Stimulated activated CD4-positive, alpha-beta T cell treated with anti-CD3 and anti-CD28 coated beads, Interleukin-1b, Interleukin-23, amount 100 ng/mL, for 48 hours (primary cell): ENCODE measurements around the gene CCNB1.
A peak's percentile ranks its signal among the peaks of the same experiment; 100 is the strongest.
"Not testable (repeated sequence)": the region's sequence is repeated elsewhere in the genome, so short reads cannot be mapped to it uniquely, and the experiment has no call there.

ENCODE experiments used
- DNase-seq: peaks from one replicate; pipeline ENCODE4 v3.0.0-alpha.2; 2020

Gene CCNB1

GRCh38 chr5:69166686-69167492 is at the start of gene CCNB1:
TSS of gene CCNB1 (plus strand) at chr5:69167150. CDS start at chr5:69167263, 113 bp downstream.
- DNase-seq, result peak; percentile 99

DNA sequence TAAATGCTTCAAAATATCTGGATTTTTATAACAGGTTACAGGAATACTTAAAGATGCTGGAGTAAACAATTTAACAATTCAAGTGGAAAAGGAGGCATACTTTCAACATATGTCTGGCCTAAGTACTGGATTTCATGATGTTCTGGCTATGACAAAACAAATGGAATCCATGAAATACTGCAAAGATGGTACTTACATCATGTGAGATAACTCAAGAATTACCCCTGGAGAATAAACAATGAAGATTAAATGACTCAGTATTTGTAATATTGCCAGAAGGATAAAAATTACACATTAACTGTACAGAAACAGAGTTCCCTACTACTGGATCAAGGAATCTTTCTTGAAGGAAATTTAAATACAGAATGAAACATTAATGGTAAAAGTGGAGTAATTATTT is 37.5 kb upstream of the CCNB1 start:
- DNase-seq, result no peak

GRCh38 chr5:69130241-69130640 is 36.7 kb upstream of the CCNB1 start:
- no peak for DNase-seq

DNA sequence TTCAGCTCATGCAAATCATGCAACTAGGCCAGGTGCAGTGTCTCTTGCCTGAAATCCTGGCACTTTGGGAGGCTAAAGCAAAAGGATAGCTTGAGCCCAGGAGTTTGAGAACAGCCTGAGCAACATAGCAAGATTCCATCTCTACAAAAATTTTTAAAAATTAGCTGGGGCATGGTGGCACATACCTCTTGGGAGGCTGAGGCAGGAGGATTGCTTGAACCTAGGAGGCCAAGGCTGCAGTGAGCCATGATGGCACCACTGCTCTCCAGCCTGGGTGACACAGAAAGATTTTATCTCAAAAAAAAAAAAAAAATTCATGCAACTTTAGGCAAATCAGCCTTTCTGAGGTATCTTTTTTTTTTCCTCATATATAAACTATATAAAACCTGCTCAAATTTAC is 35.6 kb upstream of the CCNB1 start:
- no peak for DNase-seq

DNA sequence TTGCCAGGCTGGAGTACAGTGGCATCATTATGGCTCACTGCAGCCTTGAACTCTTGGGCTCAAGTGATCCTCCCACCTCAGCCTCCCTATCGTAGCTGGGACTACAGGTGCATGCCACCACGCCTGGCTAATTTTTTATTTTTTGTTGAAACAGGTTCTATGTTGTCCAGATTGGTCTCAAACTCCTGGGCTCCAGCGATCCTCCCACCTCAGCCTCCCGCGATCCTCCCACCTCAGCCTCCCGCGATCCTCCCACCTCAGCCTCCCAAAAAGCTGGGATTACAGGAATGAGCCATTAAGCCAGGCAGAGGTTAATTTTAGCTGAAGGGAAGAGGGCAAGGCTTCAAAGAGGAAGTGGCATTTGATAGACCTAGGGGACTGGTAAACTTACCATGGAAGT is 32.8 kb upstream of the CCNB1 start:
- DNase-seq, result no peak

GRCh38 chr5:69136293-69136692 is 30.7 kb upstream of the CCNB1 start:
- no peak for DNase-seq

DNA sequence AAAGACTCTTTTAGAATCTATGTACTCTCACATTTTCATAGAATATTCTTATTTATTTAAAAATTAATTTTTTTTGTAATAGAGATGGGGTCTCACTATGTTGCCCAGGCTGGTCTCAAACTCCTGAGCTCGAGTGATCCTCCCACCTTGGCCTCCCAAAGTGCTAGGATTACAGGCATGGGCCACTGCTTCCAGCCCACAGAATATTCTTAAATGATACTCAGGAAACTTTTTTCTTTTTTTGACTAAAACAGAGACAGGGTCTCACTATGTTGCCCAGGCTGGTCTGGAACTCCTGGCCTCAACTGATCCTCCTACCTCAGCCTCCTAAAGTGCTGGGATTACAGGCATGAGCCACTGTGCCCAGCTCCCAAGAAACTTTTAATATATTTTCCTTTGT is 29.7 kb upstream of the CCNB1 start:
- not testable (repeated sequence) for DNase-seq

DNA sequence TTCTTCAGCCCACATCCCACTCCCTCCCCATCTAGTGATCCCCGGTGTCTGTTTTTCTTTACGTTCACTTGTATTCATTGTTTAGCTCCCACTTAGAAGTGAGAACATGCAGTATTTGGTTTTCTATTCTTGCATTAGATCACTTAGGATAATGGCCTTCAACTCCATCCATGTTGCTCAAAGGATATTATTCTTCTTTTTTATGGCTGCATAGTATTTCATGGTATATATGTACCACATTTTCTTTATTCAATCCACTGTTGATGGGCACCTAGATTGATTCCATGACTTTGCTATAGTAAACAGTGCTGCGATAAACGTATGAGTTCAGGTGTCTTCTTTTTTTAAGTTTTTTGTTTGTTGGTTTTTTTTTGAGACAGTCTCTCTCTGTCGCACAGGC is 29.1 kb upstream of the CCNB1 start:
- no peak for DNase-seq

GRCh38 chr5:69138766-69139165 is 28.2 kb upstream of the CCNB1 start:
- no peak for DNase-seq

DNA sequence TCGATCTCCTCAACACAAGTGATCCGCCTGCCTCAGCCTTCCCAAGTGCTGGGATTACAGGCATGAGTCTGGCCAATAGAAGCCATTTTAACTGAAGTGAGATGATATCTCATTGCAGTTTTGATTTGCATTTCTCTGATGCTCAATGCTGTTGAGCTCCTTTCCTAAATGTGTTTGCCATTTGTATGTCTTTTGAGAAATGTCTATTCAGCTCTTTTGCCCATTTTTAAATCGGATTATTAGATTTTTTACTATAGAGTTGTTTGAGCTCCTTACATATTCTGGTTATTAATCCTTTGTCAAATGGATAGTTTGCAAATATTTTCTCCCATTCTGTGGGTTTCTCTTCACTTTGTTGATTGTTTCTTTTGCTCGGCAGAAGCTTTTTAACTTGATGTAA is 26.7 kb upstream of the CCNB1 start:
- not testable (repeated sequence) for DNase-seq

GRCh38 chr5:69140827-69141226 is 26.1 kb upstream of the CCNB1 start:
- no peak for DNase-seq

DNA sequence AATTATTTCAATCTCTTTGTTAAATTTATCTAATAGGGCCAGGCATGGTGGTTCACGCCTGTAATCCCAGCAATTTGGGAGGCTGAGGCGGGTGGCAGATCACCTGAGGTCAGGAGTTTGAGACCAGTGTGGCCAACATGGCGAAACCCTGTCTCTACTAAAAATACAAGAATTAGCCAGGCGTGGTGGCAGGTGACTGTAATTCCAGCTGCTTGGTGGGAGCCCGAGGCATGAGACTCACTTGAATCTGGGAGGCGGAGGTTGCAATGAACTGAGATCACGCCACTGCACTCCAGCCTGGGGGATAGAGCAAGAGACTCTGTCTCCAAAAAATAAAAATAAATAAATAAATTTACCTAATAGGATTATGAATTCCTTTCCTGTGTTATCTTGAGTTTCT is 18.4 kb upstream of the CCNB1 start:
- not testable (repeated sequence) for DNase-seq

- DNase-seq, result no peak
Measured at GRCh38 chr5:69148981-69149675, 17.8 kb upstream of the CCNB1 start.

DNA sequence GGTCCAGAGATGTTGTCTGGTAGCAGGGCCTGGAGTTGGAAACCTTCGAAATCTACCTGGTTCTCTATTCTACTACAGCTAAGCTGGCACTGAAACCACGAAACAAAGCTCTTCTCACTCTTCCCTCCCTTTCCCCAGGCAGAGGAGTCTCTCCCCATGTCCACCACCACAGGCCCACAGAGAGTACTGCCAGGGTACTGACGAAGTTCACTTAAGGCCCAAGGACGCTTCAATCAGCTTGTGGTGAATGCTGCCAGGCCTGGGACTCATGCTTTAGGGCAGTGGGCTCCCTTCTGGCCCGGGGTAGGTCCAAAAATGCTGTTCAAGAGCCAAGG is 17.3 kb upstream of the CCNB1 start:
- DNase-seq, result no peak

DNA sequence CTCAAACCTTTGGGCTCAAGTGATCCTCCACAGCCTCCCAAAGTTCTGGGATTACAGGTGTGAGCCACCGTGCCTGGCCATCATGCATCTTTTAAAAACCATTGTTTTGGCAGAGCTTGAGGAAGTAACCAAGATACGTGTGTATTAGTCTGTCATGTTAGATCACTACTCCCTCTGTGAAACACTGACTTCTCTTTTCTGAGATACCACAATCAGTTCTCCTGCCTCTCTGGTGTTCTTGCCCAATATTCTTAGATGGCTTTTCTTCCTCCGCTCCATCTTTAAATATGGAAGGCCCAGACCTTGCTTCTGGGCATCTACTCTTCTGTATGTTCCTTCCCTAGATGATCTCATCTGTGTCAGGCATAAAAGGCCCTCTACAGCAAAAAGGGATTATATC is 14.2 kb upstream of the CCNB1 start:
- DNase-seq, result no peak

GRCh38 chr5:69156456-69156855 is 10.5 kb upstream of the CCNB1 start:
- no peak for DNase-seq

DNA sequence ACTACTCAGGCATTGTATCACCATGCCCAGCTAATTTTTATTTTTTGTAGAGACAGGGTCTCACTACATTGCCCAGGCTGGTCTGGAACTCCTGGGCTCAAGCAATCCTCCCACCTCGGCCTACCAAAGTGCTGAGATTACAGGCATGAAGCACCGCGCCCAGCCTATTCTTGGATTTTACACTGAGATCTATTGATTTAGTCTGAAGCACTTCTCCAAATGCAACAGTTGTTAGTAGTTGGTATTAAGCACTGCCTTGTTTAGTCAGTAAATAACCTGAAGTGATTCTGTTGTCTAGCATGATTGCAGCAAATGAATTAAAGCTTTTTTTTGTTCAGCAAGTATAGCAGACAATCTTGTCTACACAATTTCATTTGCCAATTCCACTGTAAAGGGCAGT is 8.9 kb upstream of the CCNB1 start:
- DNase-seq, result no peak

GRCh38 chr5:69160651-69161050 is 6.3 kb upstream of the CCNB1 start:
- no peak for DNase-seq

DNA sequence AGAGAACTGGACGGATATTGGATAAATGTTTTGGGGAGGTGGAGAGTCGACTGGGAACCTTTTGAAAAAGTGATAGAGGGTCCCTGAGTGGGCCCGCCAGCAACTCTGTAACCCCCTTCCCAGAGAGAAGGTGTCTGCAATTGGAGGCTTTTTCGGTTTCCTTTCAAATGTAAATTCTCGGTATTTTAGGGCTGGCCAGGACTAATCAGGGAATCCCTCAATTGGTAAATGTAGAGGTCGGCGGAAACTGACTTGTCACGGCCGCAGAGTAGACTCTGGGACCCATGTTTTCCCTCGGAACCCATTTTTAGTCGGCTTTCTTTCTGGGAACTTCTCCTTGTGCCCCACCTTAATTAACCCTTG is 524 bp downstream of the CCNB1 start:
- DNase-seq, result no peak

DNA sequence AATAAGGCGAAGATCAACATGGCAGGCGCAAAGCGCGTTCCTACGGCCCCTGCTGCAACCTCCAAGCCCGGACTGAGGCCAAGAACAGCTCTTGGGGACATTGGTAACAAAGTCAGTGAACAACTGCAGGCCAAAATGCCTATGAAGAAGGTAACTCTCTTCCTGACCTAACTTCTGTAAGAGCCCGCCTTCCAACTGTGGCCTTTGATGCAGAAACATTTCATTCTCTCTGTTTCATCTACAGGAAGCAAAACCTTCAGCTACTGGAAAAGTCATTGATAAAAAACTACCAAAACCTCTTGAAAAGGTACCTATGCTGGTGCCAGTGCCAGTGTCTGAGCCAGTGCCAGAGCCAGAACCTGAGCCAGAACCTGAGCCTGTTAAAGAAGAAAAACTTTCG is 979 bp downstream of the CCNB1 start:
- no peak for DNase-seq

- no peak for DNase-seq
Measured at GRCh38 chr5:69170495-69170894, 3.5 kb downstream of the CCNB1 start.

GRCh38 chr5:69170969-69171368 is 4.0 kb downstream of the CCNB1 start:
- no peak for DNase-seq

DNA sequence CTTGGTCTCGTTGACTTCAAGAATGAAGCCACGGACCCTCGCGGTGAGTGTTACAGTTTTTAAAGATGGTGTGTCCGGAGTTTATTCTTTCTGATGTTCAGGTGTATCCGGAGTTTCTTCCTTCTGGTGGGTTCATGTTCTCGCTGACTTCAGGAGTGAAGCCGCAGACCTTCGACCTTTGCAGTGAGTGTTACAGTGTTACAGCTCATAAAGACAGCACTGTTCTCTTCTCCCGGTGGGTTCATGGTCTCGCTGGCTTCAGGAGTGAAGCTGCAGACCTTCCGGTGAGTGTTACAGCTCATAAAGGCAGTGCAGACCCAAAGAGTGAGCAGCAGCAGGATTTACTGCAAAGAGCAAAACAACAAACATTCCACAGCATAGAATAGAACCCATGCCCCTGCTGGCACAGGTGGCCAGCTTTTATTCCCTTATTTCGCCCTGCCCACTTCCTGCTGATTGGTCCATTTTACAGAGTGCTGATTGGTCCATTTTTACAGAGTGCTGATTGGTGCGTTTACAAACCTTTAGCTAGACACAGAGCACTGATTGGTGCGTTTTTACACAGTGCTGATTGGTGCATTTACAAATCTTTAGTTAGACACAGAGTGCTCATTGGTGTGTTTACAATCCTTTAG is 14.8 kb downstream of the CCNB1 start:
- not testable (repeated sequence) for DNase-seq

DNA sequence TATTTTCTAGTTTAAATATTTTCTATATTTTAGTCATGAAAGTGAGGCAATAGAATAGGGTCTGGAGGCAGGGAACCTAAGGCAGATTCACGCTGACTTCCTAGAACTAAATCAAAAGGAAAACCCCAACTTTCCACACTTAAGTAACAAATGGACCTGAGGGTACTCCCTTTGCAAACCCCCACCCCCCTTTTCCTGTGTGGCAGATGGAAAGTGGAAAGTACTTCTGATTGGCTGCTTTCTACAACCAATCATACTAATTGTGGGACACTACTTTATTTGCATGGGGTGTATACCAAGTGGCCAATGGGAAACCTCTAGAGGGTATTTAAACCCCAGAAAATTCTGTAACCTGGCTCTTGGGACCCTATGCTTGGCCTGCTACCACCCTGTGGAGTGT is 17.7 kb downstream of the CCNB1 start:
- no peak for DNase-seq
